GM21619 (cell line): ENCODE results near the gene IL22RA2.
"Not testable (repeated sequence)": the region's sequence is repeated elsewhere in the genome, so short reads cannot be mapped to it uniquely, and the experiment has no call there.

ENCODE experiments used
- ATAC-seq: cut with Tn5 transposase; IDR thresholded peaks from one replicate; pipeline ENCODE4 v1.9.1; 2021; ENCODE audit not compliant: unreplicated experiment

Gene IL22RA2, protein sequence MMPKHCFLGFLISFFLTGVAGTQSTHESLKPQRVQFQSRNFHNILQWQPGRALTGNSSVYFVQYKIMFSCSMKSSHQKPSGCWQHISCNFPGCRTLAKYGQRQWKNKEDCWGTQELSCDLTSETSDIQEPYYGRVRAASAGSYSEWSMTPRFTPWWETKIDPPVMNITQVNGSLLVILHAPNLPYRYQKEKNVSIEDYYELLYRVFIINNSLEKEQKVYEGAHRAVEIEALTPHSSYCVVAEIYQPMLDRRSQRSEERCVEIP

DNA sequence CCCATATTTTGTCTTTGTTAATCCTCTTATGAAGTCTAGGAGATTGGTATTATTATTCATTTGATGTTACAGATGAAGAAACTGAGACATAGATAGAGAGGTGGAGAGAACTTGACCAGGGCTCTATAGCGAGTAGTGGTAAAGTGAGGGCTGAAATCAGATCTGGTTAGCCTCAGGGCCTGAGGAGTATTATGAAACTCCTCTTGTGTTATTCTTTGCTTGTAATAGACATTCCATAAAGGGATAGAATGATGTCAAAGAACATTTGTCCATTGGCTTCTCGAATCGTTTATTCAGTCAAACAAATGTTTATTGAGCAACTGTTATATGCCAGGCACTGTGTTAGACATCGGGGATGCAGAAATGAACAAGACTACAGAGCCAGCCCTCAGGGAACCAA lies at the start of gene IL22RA2:
Gene IL22RA2, minus strand, starts transcription at position 144 of the 400 bp plus-strand sequence. CDS start 11,895 bp downstream, outside the sequence.
- ATAC-seq, result no peak

GRCh38 chr6:137222381-137222780 lies 48.9 kb upstream of the IL22RA2 start:
- no peak for ATAC-seq

DNA sequence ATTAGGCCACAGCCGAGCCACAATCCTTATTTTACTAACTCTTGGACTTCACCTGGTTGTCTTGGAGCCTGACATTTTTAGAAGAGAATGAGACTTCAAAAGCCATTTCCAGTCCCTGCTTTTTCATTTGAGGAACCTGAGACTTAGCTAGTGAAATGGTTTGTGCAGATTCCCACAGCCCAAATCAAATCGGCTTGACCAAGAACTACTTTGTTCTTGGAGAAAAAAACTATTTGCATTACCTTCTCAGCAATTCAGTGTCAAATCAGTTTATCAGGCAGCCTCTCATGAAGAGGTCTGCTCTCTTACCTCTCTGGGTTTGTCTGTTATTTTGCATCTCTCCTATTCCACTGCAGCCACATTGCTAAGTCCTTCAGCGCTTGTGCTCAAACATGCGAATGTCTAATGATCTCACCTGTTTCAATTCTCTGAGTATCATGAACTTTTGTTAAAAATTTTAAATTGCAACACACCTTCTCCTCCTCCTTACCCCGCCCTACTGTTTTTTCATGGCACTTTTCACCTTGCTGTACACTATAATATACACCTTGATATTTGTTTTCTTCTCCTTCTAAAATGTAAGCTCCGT lies 46.3 kb upstream of the IL22RA2 start:
- peak; percentile 16 for ATAC-seq

DNA sequence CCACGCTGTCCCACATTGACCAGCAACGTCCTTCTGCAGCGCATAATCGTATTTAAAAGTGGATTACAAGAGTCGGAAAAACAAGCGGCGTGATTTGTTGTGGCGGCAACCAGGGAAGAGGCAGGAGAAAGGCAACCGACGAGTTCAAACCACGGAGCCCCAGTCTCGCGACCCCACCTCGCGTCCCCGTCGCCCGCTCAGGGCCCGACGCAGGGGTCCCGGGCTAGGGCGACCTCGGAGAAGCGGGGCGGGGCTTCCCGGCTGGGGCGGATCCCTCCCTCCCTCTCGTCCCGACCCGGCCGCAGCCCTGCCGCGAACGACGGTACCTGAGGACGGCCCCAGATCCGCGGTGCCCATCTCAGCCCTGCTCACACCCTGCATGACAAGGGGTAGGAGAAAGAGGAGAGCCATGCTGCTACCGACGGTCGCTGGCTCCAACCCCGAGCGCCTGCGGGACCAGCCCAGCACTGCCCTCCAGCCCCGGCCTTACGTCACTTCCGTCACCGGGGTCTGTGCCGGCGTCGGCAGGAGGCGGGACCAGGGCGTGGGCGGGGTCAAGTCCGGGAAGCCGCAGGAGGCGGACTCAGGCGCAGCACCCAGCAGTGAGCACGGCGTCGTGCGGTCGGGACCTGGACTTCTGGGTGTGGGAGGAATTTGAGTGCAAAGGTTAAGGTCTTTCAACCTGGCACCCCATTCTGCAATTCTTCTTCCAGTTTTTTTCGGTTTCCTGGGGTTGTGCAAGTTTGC lies 45.6 kb upstream of the IL22RA2 start, which contains the start of gene IFNGR1:
Gene IFNGR1, minus strand, starts transcription at position 469 of the 747 bp plus-strand sequence. Its CDS starts 58 bp downstream, at position 411.
- ATAC-seq, result peak; percentile 95

- peak; percentile 34 for ATAC-seq
These were observed 45.1 kb upstream of the IL22RA2 start for GRCh38 chr6:137218473-137218916.

DNA sequence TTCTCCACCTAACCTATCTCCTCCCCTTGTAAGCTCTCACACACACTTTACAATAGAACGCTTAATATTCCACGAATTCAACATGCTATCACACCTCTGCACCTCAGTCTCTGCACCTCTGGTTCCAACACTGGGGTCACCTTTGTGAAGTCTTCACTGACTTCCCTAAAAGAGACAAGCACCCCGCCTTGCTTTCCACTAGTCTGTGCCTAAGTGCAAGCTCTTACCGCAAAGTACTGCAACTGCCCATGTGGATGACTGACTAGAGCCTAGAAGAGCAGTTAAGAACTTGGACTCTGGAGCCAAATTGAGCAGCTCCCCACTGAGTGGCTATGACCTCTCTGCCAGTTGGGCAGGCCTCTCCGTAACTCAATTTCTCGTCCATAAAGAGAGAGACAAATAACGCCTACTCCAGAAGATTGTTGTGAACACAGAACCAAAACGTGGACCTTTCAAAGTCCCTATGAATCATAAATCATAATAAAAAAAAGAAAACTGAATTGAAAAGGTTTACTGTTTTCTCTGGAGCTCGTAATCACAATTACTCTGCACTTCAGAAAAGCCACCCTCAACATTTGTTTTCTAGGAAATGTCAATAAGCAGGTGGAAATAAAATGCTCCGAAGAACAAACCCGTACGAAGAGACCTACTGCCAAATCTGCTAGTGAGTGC lies 44.5 kb upstream of the IL22RA2 start:
- no peak for ATAC-seq

- ATAC-seq, result no peak
These were observed 43.6 kb upstream of the IL22RA2 start for GRCh38 chr6:137216875-137217553.

DNA sequence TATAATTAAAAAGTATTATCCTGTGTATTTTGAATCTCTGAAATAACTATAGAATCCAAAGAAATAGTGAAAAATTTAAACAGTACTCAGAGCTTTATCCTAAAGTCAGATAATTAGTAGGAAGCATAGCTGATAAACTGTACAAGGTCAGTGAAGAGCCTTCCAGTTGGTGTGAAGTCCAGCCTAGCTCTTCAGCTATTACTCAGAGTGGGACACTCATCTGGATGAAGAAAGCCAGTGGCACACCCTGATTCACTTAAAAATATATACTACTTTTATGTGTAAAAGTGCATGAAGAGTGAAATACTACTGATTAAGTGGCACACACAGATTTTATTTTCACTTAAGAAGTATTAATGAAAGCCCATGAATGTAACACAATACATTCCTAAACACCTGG lies 42.7 kb upstream of the IL22RA2 start:
- no peak for ATAC-seq

- not testable (repeated sequence) for ATAC-seq
These were observed 42.2 kb upstream of the IL22RA2 start for GRCh38 chr6:137215630-137216029.

DNA sequence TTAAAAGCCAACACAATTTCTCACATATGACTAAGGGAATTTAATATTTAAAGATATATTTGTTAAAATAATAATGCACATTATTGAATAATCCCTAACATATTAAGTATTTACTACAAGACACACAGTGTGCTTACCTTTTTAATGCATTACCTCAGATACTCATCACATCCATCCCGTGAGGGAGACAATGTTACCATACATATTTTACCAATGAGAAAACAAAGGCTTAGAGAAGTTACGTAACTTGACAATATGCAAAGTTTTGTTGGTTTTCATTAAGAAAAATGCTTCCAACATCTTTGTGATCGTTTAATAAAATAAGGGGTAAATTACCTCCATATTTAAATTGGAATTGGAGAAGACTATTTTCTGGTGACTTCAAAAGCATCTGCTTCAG lies 41.5 kb upstream of the IL22RA2 start:
- ATAC-seq, result no peak

DNA sequence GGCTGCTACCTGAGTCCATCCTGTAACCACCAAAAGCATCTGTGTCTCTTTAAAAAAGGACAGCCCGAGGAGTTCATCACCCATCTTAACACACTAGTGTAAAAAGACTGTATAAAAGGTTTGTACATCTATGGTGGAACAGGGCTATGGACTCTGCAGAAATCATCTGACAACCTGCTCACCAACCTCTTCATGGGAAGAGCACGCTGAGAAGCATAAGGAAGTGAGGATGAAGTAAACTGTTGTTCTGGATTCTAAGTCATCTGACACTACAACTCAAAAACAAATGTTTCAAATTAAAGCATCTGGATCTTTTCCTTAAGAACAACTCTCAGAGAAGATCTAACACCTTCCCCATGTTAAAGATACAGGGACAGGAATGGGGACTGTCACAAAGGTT lies 40.4 kb upstream of the IL22RA2 start:
- no peak for ATAC-seq

GRCh38 chr6:137213331-137213740 lies 39.9 kb upstream of the IL22RA2 start:
- no peak for ATAC-seq

DNA sequence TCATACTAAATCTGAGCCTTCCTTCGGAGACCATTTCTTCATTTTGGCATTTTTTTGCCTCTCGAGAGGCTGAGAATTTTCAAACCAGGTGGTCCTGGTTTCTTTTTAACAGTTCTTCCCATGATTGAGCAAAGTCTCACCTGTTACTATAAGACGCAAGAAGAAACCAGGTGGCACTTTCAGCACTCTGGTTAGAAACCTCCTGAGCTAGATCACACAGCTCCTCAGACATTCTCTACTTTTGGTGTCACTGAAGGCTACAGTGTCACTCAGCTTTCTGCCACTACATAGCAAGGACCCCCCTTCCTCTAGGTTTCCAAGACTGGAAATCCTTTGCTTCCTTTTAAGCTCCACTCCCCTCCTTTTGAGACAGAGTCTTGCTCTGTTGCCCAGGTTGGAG lies 38.5 kb upstream of the IL22RA2 start:
- ATAC-seq, result no peak

DNA sequence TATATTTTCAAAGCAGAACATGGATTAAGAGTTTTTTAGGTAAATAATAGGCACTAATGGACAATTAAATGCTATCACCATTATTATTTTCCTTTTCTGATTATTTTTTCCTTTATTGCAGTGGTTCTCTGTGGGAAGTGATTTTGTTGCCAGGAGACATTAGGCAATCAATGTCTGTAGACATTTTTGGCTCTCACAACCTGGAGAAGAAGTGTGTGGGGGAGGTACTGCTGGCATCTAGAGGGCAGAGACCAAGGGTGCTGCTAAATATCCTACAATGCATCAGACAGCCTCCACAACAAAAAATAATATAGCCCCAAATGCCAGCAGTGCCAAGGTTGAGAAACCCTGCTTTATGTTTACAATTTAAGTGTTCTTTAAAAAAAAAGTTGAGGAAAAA lies 37.5 kb upstream of the IL22RA2 start:
- ATAC-seq, result no peak

DNA sequence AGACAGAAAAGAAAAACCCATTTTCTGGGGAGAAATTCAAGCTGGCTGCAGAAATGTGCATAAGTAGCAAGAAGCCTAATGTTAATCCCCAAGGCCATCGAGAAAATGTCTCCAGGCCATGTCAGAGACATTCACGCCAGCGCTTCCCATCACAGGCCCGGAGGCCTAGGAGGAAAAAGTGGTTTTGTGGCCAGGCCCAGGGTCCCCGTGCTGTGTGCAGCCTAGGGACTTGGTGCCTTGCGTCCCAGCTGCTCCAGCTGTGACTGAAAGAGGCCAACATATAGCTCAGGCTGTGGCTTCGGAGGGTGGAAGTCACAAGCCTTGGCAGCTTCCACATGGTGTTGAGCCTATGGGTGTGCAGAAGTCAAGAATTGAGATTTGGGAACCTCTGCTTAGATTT lies 34.8 kb upstream of the IL22RA2 start:
- ATAC-seq, result no peak

DNA sequence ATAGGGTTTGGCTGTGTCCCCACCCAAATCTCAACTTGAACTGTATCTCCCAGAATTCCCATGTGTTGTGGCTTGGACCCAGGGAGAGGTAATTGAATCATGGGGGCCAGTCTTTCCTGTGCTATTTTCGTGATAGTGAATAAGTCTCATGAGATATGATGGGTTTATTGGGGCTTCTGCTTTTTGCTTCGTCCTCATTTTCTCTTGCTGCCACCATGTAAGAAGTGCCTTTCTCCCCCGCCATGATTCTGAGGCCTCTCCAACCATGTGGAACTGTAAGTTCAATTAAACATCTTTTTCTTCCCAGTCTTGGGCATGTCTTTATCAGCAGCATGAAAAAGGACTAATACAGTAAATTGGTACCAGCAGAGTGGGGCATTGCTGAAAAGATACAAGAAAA lies 34.0 kb upstream of the IL22RA2 start:
- not testable (repeated sequence) for ATAC-seq

- ATAC-seq, result no peak
These were observed 33.1 kb upstream of the IL22RA2 start for GRCh38 chr6:137206577-137206976.

DNA sequence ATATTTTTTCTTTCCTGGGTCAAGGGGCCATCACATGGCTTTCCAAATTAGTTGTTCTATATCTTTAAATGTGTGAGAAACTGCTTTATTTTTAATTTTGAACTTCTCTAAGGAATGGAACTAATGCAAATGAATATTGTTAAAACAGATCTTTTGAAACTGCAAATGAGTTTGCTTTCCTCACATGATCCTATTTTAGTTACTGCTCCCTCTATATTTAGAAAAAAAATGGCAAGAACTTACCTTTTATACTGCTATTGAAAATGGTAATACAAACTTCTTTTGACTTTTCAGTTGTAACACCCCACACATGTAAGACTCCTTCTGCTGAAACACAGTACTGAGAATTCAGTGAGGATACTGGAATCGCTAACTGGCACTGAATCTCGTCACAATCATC lies 29.8 kb upstream of the IL22RA2 start:
- no peak for ATAC-seq

DNA sequence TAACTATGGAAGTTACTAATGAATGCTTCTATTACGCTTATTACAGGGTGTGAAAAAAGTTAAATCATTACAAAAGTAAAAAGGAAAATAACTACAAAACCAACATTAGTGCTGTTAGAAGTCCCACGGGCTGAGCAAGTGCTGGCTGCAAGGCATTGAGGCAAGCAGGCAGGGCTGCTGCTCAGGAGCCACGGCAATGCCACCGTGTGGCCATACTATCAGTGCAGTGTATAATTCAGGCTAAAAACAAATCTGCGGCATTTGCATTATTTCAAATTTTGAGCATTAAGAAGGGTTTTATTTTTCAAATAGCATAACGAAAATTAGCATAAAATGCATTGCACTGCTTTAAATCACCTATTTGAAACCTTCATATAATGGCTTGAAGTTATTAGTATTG lies 28.6 kb upstream of the IL22RA2 start:
- peak; percentile 69 for ATAC-seq

DNA sequence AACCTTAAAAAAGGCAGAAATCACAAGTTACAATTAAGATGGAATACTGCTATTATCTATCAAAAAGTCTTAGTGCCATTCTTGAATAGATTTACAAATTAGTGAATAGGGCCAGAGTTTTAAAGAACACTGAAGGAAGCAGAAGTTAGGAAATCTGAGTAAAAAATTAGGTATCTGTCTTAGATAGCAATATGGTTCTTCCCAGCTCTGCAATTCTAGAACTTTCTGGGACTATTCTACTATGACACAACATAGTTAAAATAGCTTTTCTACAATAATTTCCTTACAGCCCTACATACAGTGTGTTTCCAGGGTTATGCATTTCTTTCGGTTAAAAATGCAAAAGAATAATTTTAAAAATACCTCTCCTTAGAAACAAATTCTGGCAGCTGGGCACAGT lies 27.6 kb upstream of the IL22RA2 start:
- ATAC-seq, result no peak

DNA sequence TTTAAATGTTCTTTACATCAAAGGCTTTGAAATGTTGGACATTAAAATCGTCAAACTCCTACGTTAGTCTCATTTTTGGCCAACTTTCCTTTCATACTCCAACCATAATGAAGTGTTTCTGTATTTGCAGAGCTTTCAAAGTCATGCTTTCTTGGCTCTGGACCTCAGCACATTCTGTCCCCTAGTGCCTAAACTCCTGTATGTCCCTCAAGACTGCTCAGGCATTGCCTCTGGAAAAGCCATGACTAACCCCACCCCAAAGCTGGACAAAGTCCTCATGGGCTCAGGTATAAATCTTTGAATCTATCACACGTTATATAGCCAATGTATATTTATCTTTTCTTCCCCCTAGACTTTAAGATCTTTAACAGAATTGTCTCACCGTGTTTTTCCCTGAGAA lies 26.8 kb upstream of the IL22RA2 start:
- no peak for ATAC-seq
